ENCODE results near the gene TOMT. TPM values are rescaled to one million over a fixed set of nuclear protein-coding genes. Genes with fewer than 3 reads are reported as not detected.

Gene TOMT
- total and polyA plus RNA-seq, 2 experiments from 2014 or later = not detected

- Histone ChIP-seq H3K27ac (no peak overlapping the region), H3K9me2 (replicated peaks; ENCODE audit: insufficient read depth) (no peaks in the 10 kb centered on the region), H4K20me1 (ENCODE audit: insufficient read depth, poor library complexity, severe bottlenecking) (no peaks in the 10 kb centered on the region), H2AFZ (no peak overlapping the region), H3K9me3 (ENCODE audit: low read depth) (no peaks in the 10 kb centered on the region), H3K79me2 (peaks cover 37% of the 10 kb centered on the region), H3K4me3 (no peak overlapping the region), H3K4me1 (ENCODE audit: insufficient read depth) (peaks cover 20% of the 10 kb centered on the region), H3K36me3 (replicated peaks; ENCODE audit: insufficient read depth, low read depth) (no peaks in the 10 kb centered on the region), H3K27me3 (no peaks in the 10 kb centered on the region), H3K4me2 (no peak overlapping the region)
- TF ChIP-seq EZH2 (IDR thresholded peaks at IDR 0.05; ENCODE audit: borderline replicate concordance) = no peak
- TF ChIP-seq EZH2phosphoT487 (IDR thresholded peaks at IDR 0.05; ENCODE audit: low read depth, severe bottlenecking, unreplicated experiment) = no peak
- no peak for TF ChIP-seq CTCF (IDR thresholded peaks at IDR 0.05; ENCODE audit: poor library complexity)
- no peak for DNase-seq (ENCODE audit: low spot score)
- 98% methylated on average over 3 of the region's 3 CpGs for WGBS (ENCODE audit: low lambda C conversion rate, missing lambda C conversion rate)
Observed at GRCh38 chr11:72098741-72099140, 7.0 kb upstream of the TOMT start.

- DNase-seq (ENCODE audit: low spot score) = no peak
- H3K4me1 ChIP-seq (ENCODE audit: insufficient read depth) = peaks cover 22% of the 10 kb centered on the region
- 94% methylated on average over 3 of the region's 3 CpGs for WGBS (ENCODE audit: low lambda C conversion rate, missing lambda C conversion rate)
- no peaks in the 10 kb centered on the region for H4K20me1 ChIP-seq (ENCODE audit: insufficient read depth, poor library complexity, severe bottlenecking)
- H3K4me3 ChIP-seq = no peak overlapping the region
- H3K4me2 ChIP-seq = peak overlapping the region; percentile 25
- H3K9me3 ChIP-seq (ENCODE audit: low read depth) = no peaks in the 10 kb centered on the region
- TF ChIP-seq EZH2 (IDR thresholded peaks at IDR 0.05; ENCODE audit: borderline replicate concordance) = no peak
- TF ChIP-seq EZH2phosphoT487 (IDR thresholded peaks at IDR 0.05; ENCODE audit: low read depth, severe bottlenecking, unreplicated experiment) = no peak
- no peak for TF ChIP-seq CTCF (IDR thresholded peaks at IDR 0.05; ENCODE audit: poor library complexity)
- peaks cover 37% of the 10 kb centered on the region for H3K79me2 ChIP-seq
- H3K9me2 ChIP-seq (replicated peaks; ENCODE audit: insufficient read depth) = no peaks in the 10 kb centered on the region
- no peak overlapping the region for H2AFZ ChIP-seq
- H3K27me3 ChIP-seq = no peaks in the 10 kb centered on the region
- H3K36me3 ChIP-seq (replicated peaks; ENCODE audit: insufficient read depth, low read depth) = no peaks in the 10 kb centered on the region
- no peak overlapping the region for H3K27ac ChIP-seq
Observed at GRCh38 chr11:72100009-72100408, 5.7 kb upstream of the TOMT start.

- peaks cover 37% of the 10 kb centered on the region for H3K79me2 ChIP-seq
- H3K27ac ChIP-seq = no peak overlapping the region
- no peaks in the 10 kb centered on the region for H3K27me3 ChIP-seq
- H3K4me1 ChIP-seq (ENCODE audit: insufficient read depth) = peaks cover 22% of the 10 kb centered on the region
- no peak for DNase-seq (ENCODE audit: low spot score)
- H2AFZ ChIP-seq = no peak overlapping the region
- no peak overlapping the region for H3K4me3 ChIP-seq
- WGBS (ENCODE audit: low lambda C conversion rate, missing lambda C conversion rate) = 100% methylated on average over 1 of the region's 1 CpG
- no peaks in the 10 kb centered on the region for H3K36me3 ChIP-seq (replicated peaks; ENCODE audit: insufficient read depth, low read depth)
- H3K4me2 ChIP-seq = peak overlapping the region; percentile 25
- H3K9me3 ChIP-seq (ENCODE audit: low read depth) = no peaks in the 10 kb centered on the region
- no peaks in the 10 kb centered on the region for H3K9me2 ChIP-seq (replicated peaks; ENCODE audit: insufficient read depth)
- H4K20me1 ChIP-seq (ENCODE audit: insufficient read depth, poor library complexity, severe bottlenecking) = no peaks in the 10 kb centered on the region
- TF ChIP-seq EZH2phosphoT487 (IDR thresholded peaks at IDR 0.05; ENCODE audit: low read depth, severe bottlenecking, unreplicated experiment) (no peak), CTCF (IDR thresholded peaks at IDR 0.05; ENCODE audit: poor library complexity) (no peak), EZH2 (IDR thresholded peaks at IDR 0.05; ENCODE audit: borderline replicate concordance) (no peak)
Observed at GRCh38 chr11:72100462-72100861, 5.3 kb upstream of the TOMT start.

- WGBS (ENCODE audit: low lambda C conversion rate, missing lambda C conversion rate) = 53% methylated on average over 4 of the region's 4 CpGs
- peaks cover 22% of the 10 kb centered on the region for H3K4me1 ChIP-seq (ENCODE audit: insufficient read depth)
- H3K79me2 ChIP-seq = peaks cover 37% of the 10 kb centered on the region
- H3K9me2 ChIP-seq (replicated peaks; ENCODE audit: insufficient read depth) = no peaks in the 10 kb centered on the region
- no peaks in the 10 kb centered on the region for H4K20me1 ChIP-seq (ENCODE audit: insufficient read depth, poor library complexity, severe bottlenecking)
- H3K4me2 ChIP-seq = peak overlapping the region; percentile 88
- peak overlapping the region; percentile 81 for H3K4me3 ChIP-seq
- H3K27me3 ChIP-seq = no peaks in the 10 kb centered on the region
- no peak for DNase-seq (ENCODE audit: low spot score)
- H3K27ac ChIP-seq = peak overlapping the region; percentile 97
- H2AFZ ChIP-seq = no peak overlapping the region
- H3K9me3 ChIP-seq (ENCODE audit: low read depth) = no peaks in the 10 kb centered on the region
- no peak for TF ChIP-seq EZH2 (IDR thresholded peaks at IDR 0.05; ENCODE audit: borderline replicate concordance)
- no peak for TF ChIP-seq EZH2phosphoT487 (IDR thresholded peaks at IDR 0.05; ENCODE audit: low read depth, severe bottlenecking, unreplicated experiment)
- no peak for TF ChIP-seq CTCF (IDR thresholded peaks at IDR 0.05; ENCODE audit: poor library complexity)
- H3K36me3 ChIP-seq (replicated peaks; ENCODE audit: insufficient read depth, low read depth) = no peaks in the 10 kb centered on the region
Observed at GRCh38 chr11:72102162-72102561, 3.6 kb upstream of the TOMT start.

Measured in hepatocyte (in vitro differentiated cells).